ENCODE data around the gene GALNT1.

DNA sequence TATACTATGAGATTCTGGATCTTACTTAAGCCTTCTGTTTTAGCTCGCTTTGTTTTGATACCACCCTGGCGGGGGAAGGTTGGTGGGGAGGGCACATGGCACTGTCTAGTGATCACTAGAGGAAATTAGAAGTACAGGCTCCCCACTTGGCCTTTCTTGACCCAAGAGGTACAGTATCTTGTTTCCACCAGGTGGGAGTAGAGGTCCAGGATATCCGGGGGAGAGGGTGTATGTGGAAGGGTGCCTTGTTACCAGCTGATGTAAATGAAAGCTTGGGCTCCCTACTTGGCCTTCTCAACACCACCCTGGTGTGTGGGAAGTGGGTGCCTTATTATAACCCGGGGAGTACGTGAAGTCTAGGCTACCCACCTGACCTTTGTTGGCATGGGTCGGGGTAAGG is 7.5 kb downstream of the GALNT1 start:
- TF ChIP-seq, protein P1, sequence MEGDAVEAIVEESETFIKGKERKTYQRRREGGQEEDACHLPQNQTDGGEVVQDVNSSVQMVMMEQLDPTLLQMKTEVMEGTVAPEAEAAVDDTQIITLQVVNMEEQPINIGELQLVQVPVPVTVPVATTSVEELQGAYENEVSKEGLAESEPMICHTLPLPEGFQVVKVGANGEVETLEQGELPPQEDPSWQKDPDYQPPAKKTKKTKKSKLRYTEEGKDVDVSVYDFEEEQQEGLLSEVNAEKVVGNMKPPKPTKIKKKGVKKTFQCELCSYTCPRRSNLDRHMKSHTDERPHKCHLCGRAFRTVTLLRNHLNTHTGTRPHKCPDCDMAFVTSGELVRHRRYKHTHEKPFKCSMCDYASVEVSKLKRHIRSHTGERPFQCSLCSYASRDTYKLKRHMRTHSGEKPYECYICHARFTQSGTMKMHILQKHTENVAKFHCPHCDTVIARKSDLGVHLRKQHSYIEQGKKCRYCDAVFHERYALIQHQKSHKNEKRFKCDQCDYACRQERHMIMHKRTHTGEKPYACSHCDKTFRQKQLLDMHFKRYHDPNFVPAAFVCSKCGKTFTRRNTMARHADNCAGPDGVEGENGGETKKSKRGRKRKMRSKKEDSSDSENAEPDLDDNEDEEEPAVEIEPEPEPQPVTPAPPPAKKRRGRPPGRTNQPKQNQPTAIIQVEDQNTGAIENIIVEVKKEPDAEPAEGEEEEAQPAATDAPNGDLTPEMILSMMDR (IDR thresholded peaks at IDR 0.05) = no peak
- no peak for TF ChIP-seq POLR2A (IDR thresholded peaks at IDR 0.05)

Measured in stomach (tissue), 4 donors.